ENCODE measurements around the gene VEPH1.

DNA sequence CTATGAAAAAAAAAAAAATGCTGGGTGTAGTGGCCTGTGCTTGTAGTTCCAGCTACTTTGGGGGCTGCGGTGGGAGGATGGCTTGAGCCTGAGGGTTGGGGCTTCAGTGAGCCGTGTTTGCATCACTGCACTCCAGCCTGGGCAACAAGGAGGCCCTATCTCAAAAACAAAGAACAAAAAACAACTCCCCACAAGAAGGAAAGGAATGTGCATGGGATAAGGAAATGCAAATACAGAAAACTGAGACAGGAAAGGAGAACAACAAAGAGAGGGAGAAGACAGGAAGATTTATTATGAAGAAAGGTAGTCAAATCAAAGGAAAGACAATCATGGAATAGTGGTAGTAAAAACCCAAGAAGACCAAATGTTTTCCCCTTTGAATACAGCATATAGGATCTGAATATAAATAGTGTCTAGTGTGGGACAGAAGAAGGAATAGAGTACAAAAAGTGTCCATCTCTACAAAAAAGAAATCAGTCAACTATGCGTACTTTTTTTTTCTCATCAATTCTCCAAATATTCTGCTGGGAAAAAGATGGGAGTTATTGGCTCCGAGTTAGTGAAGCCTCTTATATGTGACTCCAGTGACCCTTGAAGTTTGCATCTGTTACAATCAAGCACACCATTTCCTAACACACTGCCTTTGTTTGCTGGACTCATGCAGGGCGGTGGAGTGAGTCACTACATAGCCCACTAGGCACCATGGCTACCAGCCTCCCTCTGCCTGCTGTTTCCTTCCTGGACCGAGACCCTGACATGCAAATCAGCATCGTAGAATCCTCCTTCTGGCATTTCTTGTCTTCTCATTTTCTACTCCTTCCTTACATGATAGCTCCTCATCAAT, 167.8 kb downstream of the VEPH1 start:
- TF ChIP-seq, protein P1, sequence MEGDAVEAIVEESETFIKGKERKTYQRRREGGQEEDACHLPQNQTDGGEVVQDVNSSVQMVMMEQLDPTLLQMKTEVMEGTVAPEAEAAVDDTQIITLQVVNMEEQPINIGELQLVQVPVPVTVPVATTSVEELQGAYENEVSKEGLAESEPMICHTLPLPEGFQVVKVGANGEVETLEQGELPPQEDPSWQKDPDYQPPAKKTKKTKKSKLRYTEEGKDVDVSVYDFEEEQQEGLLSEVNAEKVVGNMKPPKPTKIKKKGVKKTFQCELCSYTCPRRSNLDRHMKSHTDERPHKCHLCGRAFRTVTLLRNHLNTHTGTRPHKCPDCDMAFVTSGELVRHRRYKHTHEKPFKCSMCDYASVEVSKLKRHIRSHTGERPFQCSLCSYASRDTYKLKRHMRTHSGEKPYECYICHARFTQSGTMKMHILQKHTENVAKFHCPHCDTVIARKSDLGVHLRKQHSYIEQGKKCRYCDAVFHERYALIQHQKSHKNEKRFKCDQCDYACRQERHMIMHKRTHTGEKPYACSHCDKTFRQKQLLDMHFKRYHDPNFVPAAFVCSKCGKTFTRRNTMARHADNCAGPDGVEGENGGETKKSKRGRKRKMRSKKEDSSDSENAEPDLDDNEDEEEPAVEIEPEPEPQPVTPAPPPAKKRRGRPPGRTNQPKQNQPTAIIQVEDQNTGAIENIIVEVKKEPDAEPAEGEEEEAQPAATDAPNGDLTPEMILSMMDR (IDR thresholded peaks at IDR 0.05; ENCODE audit: low read depth, low read length), result no peak
- no peak for TF ChIP-seq EZH2phosphoT487 (IDR thresholded peaks at IDR 0.05; ENCODE audit: low read depth)
